ENCODE measurements around the gene TBX21.

The TBX21 gene

GRCh38 chr17:47774987-47775580 lies 42.0 kb downstream of the TBX21 start:
- Mint-ChIP-seq H3K27me3 (ENCODE audit: low read depth) (peaks cover 45% of the 10 kb centered on the region), H3K4me1 (no peaks in the 10 kb centered on the region), H3K27ac (no peak overlapping the region), H3K9me3 (peaks cover 15% of the 10 kb centered on the region), H3K4me3 (no peak overlapping the region), H3K36me3 (ENCODE audit: low read depth) (no peaks in the 10 kb centered on the region)
- no peak for TF ChIP-seq CTCF (IDR thresholded peaks at IDR 0.05; ENCODE audit: unreplicated experiment in 3 of 3)

- Mint-ChIP-seq H3K9me3 (peaks cover 12% of the 10 kb centered on the region), H3K27me3 (ENCODE audit: low read depth) (peaks cover 45% of the 10 kb centered on the region), H3K27ac (no peak overlapping the region), H3K36me3 (ENCODE audit: low read depth) (no peaks in the 10 kb centered on the region), H3K4me3 (no peak overlapping the region), H3K4me1 (no peaks in the 10 kb centered on the region)
- peak; percentile 57 to 58 (median 58) for TF ChIP-seq CTCF (IDR thresholded peaks at IDR 0.05; ENCODE audit: unreplicated experiment in 3 of 3)
Observed at GRCh38 chr17:47776330-47777197, 43.5 kb downstream of the TBX21 start.

- no peak overlapping the region for H3K27ac Mint-ChIP-seq
- H3K4me1 Mint-ChIP-seq = no peaks in the 10 kb centered on the region
- no peak overlapping the region for H3K4me3 Mint-ChIP-seq
- H3K9me3 Mint-ChIP-seq = peaks cover 7% of the 10 kb centered on the region
- H3K27me3 Mint-ChIP-seq (ENCODE audit: low read depth) = peaks cover 52% of the 10 kb centered on the region
- no peak for TF ChIP-seq CTCF (IDR thresholded peaks at IDR 0.05; ENCODE audit: unreplicated experiment in 3 of 3)
- no peaks in the 10 kb centered on the region for H3K36me3 Mint-ChIP-seq (ENCODE audit: low read depth)
Observed at GRCh38 chr17:47778184-47778635, 45.2 kb downstream of the TBX21 start.

GRCh38 chr17:47781397-47781796 lies 48.4 kb downstream of the TBX21 start:
- no peak for TF ChIP-seq CTCF (IDR thresholded peaks at IDR 0.05; ENCODE audit: unreplicated experiment in 3 of 3)
- Mint-ChIP-seq H3K27me3 (ENCODE audit: low read depth) (peaks cover 41% of the 10 kb centered on the region), H3K9me3 (peaks cover 2% of the 10 kb centered on the region)

GRCh38 chr17:47785538-47786123 lies 52.6 kb downstream of the TBX21 start:
- peak overlapping the region in 1 of 3 experiments; percentile 41 for H3K4me3 Mint-ChIP-seq
- H3K27me3 Mint-ChIP-seq (ENCODE audit: low read depth) = peaks cover 74% of the 10 kb centered on the region
- H3K36me3 Mint-ChIP-seq (ENCODE audit: low read depth) = no peaks in the 10 kb centered on the region
- peaks cover 2% of the 10 kb centered on the region for H3K9me3 Mint-ChIP-seq
- no peak overlapping the region for H3K27ac Mint-ChIP-seq
- no peak for TF ChIP-seq CTCF (IDR thresholded peaks at IDR 0.05; ENCODE audit: unreplicated experiment in 3 of 3)
- no peaks in the 10 kb centered on the region for H3K4me1 Mint-ChIP-seq

More at GRCh38 chr17:47781397-47781796, 48.4 kb downstream of the TBX21 start:
- H3K36me3 Mint-ChIP-seq (ENCODE audit: low read depth) = no peaks in the 10 kb centered on the region
- no peak overlapping the region for H3K27ac Mint-ChIP-seq
- H3K4me1 Mint-ChIP-seq = no peaks in the 10 kb centered on the region
- H3K4me3 Mint-ChIP-seq = no peak overlapping the region
